HCT116 (cell line): ENCODE data around the gene FXYD1. TPM values are rescaled to one million over a fixed set of nuclear protein-coding genes. Genes with fewer than 3 reads are reported as not detected.

Experiments used
- ATAC-seq: fragments of 200-7000 bp; cut with Tn5 transposase; 2 replicates; pipeline ENCODE4 v1.9.1; 2020; ENCODE audit warnings: mild to moderate bottlenecking, moderate library complexity
- BruUV-seq: library from RNA; stranded (reverse); fragments of 400-500 nt; replicated peaks from 2 replicates; lab custom pipeline; 2021; lab: Mats Ljungman, UMichigan
- CTCF ChIA-PET: fragments of 300-600 bp; sonication (Branson Sonifier 250); formaldehyde crosslinking; loops from one replicate; lab custom pipeline; 2021; ENCODE audit warnings: antibody characterized with exemption; lab: Charles Lee
- POLR2A ChIA-PET: fragments of 300-600, 350-600 bp; sonication (Branson Sonifier 250); formaldehyde crosslinking; loops from one replicate; lab custom pipeline; 2021; ENCODE audit warnings: antibody characterized with exemption; lab: Charles Lee
- RAD21 ChIA-PET, 2 experiments: fragments of 300-600 bp; sonication (Branson Sonifier 250); formaldehyde crosslinking; loops; one replicate each; lab custom pipeline; 2023; ENCODE audit warnings: low total read pairs in 2 of 2; ENCODE audit not compliant: uncharacterized antibody in 2 of 2, unreplicated experiment in 2 of 2, low non-redundant PET in 1 of 2; lab: Charles Lee
- DNase-seq: peaks from one replicate; pipeline ENCODE4 v3.0.0-alpha.2; 2010; ENCODE audit warnings: low read depth, low spot score
- H2AFZ ChIP-seq: fragments of 200-600 bp; shearing (Covaris generic), sonication (generic); 2 replicates; pipeline ENCODE4 v1.6.1; 2017; ENCODE audit warnings: low read depth, mixed run types, mixed read lengths, antibody characterized with exemption, low read length; ENCODE audit not compliant: poor library complexity, severe bottlenecking
- H3K27ac ChIP-seq: 2 replicates; pipeline ENCODE4 v1.5.1; 2012; ENCODE audit warnings: low read depth, low read length
- H3K27me3 ChIP-seq: fragments of 200-600 bp; sonication (generic); 2 replicates; pipeline ENCODE4 v1.6.1; 2016; ENCODE audit warnings: mixed run types, low read length, mixed read lengths; ENCODE audit not compliant: insufficient read depth
- H3K36me3 ChIP-seq, 2 experiments: fragments of 200-500 bp in 1 of 2; fragments of 200-600 bp in 1 of 2; sonication (Bioruptor generic) in 1 of 2; sonication (generic) in 1 of 2; 2 replicates each; pipeline versions ENCODE4 v1.5.1 to v1.6.1; 2014 to 2016; ENCODE audit warnings: low read length in 2 of 2, inconsistent platforms in 1 of 2, mixed read lengths in 1 of 2, mixed run types in 1 of 2; ENCODE audit not compliant: insufficient read depth in 2 of 2, control insufficient read depth in 1 of 2
- H3K4me1 ChIP-seq, 2 experiments: fragments of 200-600 bp in 1 of 2; sonication (generic) in 1 of 2; 2 replicates each; pipeline versions ENCODE4 v1.5.1 to v1.6.1; 2012 to 2017; ENCODE audit warnings: low read length in 2 of 2, inconsistent platforms in 1 of 2, mild to moderate bottlenecking in 1 of 2, mixed read lengths in 1 of 2, mixed run types in 1 of 2, moderate library complexity in 1 of 2; ENCODE audit not compliant: insufficient read depth in 2 of 2, control insufficient read depth in 1 of 2
- H3K4me2 ChIP-seq: fragments of 200-600 bp; sonication (generic); 2 replicates; pipeline ENCODE4 v1.6.1; 2017; ENCODE audit warnings: mixed run types, low read length, mixed read lengths
- H3K4me3 ChIP-seq, 2 experiments: fragments of 200-600 bp in 1 of 2; sonication (generic) in 1 of 2; replicated peaks in 1 of 2; 2 replicates each; pipeline ENCODE4 v1.5.1; 2011 to 2016; ENCODE audit warnings: low read length in 2 of 2, control low read depth in 1 of 2, low read depth in 1 of 2, mild to moderate bottlenecking in 1 of 2, mixed read lengths in 1 of 2, mixed run types in 1 of 2
- H3K79me2 ChIP-seq: fragments of 200-600 bp; sonication (generic); 2 replicates; pipeline ENCODE4 v1.6.1; 2017; ENCODE audit warnings: mild to moderate bottlenecking, mixed run types, low read length, moderate library complexity, mixed read lengths; ENCODE audit not compliant: insufficient read depth
- H3K9ac ChIP-seq: fragments of 200-600 bp; sonication (generic); 2 replicates; pipeline ENCODE4 v1.6.1; 2016; ENCODE audit warnings: low read length, mixed read lengths
- H3K9me2 ChIP-seq: fragments of 200-600 bp; sonication (generic), shearing (Covaris generic); 2 replicates; pipeline ENCODE4 v1.6.1; 2017; ENCODE audit warnings: mixed run types, mild to moderate bottlenecking, moderate library complexity; ENCODE audit not compliant: insufficient read depth
- H3K9me3 ChIP-seq, 2 experiments: fragments of 200-500 bp in 1 of 2; fragments of 200-600 bp in 1 of 2; sonication (Bioruptor generic) in 1 of 2; sonication (generic) in 1 of 2; 2 replicates each; pipeline ENCODE4 v1.6.1; 2014 to 2017; ENCODE audit warnings: low read length in 2 of 2, mixed read lengths in 2 of 2, inconsistent platforms in 1 of 2, low read depth in 1 of 2, mild to moderate bottlenecking in 1 of 2, mixed run types in 1 of 2, moderate library complexity in 1 of 2; ENCODE audit not compliant: control insufficient read depth in 1 of 2, insufficient read depth in 1 of 2
- H4K20me1 ChIP-seq: fragments of 200-600 bp; sonication (generic), shearing (Covaris generic); 2 replicates; pipeline ENCODE4 v1.6.1; 2017; ENCODE audit warnings: mixed run types, mild to moderate bottlenecking, moderate library complexity; ENCODE audit not compliant: insufficient read depth
- CTCF ChIP-seq, 3 experiments: fragments of 200-600 bp in 1 of 3; sonication (generic) in 1 of 3; IDR thresholded peaks in 2 of 3; conservative IDR thresholded peaks in 1 of 3; 2 replicates each; pipeline ENCODE4 v1.5.1; 2012 to 2017; ENCODE audit warnings: low read depth in 2 of 3, low read length in 2 of 3, antibody characterized with exemption in 1 of 3, borderline replicate concordance in 1 of 3, control low read depth in 1 of 3, mild to moderate bottlenecking in 1 of 3, mixed read lengths in 1 of 3, mixed run types in 1 of 3, moderate library complexity in 1 of 3; ENCODE audit not compliant: insufficient read depth in 1 of 3
- POLR2AphosphoS5 ChIP-seq: IDR thresholded peaks from 2 replicates; pipeline ENCODE4 v1.6.1; 2011; ENCODE audit warnings: mild to moderate bottlenecking, low read depth, low read length, moderate library complexity
- RAD21 ChIP-seq: IDR thresholded peaks from 2 replicates; pipeline ENCODE4 v1.6.1; 2012; ENCODE audit warnings: low read depth, mild to moderate bottlenecking
- intact Hi-C: fragments of 100-400 bp; cut with micrococcal nuclease; formaldehyde crosslinking; loops from 2 replicates; pipeline ENCODE4 v1.10.0; 2022
- total RNA-seq: library from RNA; stranded (reverse); gene quantifications from one replicate; pipeline ENCODE4 v1.2.1, GENCODE V29; 2021; ENCODE audit not compliant: unreplicated experiment

FXYD1 gene
- total RNA-seq, 1 experiment from 2014 or later, result 7.8 TPM

GRCh38 chr19:35153701-35154524 is 15.3 kb downstream of the FXYD1 start:
- peaks cover 30% of the 10 kb centered on the region; the same call in 1 of the 2 replicates for H3K79me2 ChIP-seq
- no peak for DNase-seq

More at GRCh38 chr19:35153701-35154524, 15.3 kb downstream of the FXYD1 start:
- Histone ChIP-seq H3K36me3 (peaks cover 6 to 23% of the 10 kb centered on the region in 2 experiments; a peak in 3 of 4 replicates), H2AFZ (no peak overlapping the region), H3K27ac (peak overlapping the region; percentile 87), H3K4me1 (peaks cover 8 to 42% of the 10 kb centered on the region in 2 experiments), H3K27me3 (no peaks in the 10 kb centered on the region), H3K4me3 (peak overlapping the region; percentile 75 to 95), H3K9me3 (no peaks in the 10 kb centered on the region), H3K4me2 (peak overlapping the region; percentile 98), H3K9me2 (no peaks in the 10 kb centered on the region)
- ChIA-PET RAD21 (interaction anchor here (0.6 kb wide), 2 partner anchors 15 to 116 kb away, joined by 3 to 5 read pairs; no protein-coding TSS in a partner anchor), POLR2A (no interaction called here)
- intact Hi-C loops, result no loop called here
- no TSS peak for BruUV-seq
- peak; percentile 74 for ATAC-seq
- no peak; the same call in 1 of the 2 replicates for TF ChIP-seq POLR2AphosphoS5
- peak; percentile 22 to 72 (median 68); a peak in 5 of 6 replicates for TF ChIP-seq CTCF (IDR thresholded peaks at IDR 0.05 in 2 of 3, conservative IDR thresholded peaks at IDR 0.05 in 1 of 3; ENCODE audit: borderline replicate concordance in 1 of 3, insufficient read depth in 1 of 3, low read depth in 2 of 3, low read length in 2 of 3)
- peak; percentile 26; the same call in 1 of the 2 replicates for TF ChIP-seq RAD21
- TF ChIP-seq, all 23 proteins: peak for 2
- CTCF ChIA-PET, result interaction anchor here (1.0 to 1.5 kb wide), 7 partner anchors 8 to 98 kb away, joined by 3 to 7 read pairs (median 5); partner anchors contain the start of gene LGI4
- Histone ChIP-seq H4K20me1 (no peaks in the 10 kb centered on the region), H3K9ac (peak overlapping the region; percentile 93)
